PC-9 (cell line): Measurements from ENCODE around the gene CLDND1.

Source experiments
- EZH2 ChIP-seq: fragments of 200-600 bp; sonication (generic); IDR thresholded peaks from 2 replicates; pipeline ENCODE4 v1.8.0; 2017; ENCODE audit warnings: antibody characterized with exemption, low read depth
- TF ChIP-seq, protein P1 (sequence below): fragments of 200-600 bp; sonication (generic); conservative IDR thresholded peaks from 2 replicates; pipeline ENCODE4 v1.6.1; 2017; ENCODE audit warnings: mixed run types, antibody characterized with exemption, mild to moderate bottlenecking, moderate library complexity

- TF ChIP-seq, protein P1, sequence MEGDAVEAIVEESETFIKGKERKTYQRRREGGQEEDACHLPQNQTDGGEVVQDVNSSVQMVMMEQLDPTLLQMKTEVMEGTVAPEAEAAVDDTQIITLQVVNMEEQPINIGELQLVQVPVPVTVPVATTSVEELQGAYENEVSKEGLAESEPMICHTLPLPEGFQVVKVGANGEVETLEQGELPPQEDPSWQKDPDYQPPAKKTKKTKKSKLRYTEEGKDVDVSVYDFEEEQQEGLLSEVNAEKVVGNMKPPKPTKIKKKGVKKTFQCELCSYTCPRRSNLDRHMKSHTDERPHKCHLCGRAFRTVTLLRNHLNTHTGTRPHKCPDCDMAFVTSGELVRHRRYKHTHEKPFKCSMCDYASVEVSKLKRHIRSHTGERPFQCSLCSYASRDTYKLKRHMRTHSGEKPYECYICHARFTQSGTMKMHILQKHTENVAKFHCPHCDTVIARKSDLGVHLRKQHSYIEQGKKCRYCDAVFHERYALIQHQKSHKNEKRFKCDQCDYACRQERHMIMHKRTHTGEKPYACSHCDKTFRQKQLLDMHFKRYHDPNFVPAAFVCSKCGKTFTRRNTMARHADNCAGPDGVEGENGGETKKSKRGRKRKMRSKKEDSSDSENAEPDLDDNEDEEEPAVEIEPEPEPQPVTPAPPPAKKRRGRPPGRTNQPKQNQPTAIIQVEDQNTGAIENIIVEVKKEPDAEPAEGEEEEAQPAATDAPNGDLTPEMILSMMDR = no peak
- no peak for TF ChIP-seq EZH2
Observed at GRCh38 chr3:98497381-98497780, 25.3 kb downstream of the CLDND1 start, which contains the start of gene OR5K2.
